K562 (cell line): ENCODE data around the gene FARSA. TPM values are rescaled to one million over a fixed set of nuclear protein-coding genes. Genes with fewer than 3 reads are reported as not detected.

Source experiments
- ETS2 ChIP-seq: IDR thresholded peaks from 2 replicates; pipeline ENCODE4 v1.6.1; 2016; ENCODE audit warnings: borderline replicate concordance, missing genetic modification characterization, mild to moderate bottlenecking, moderate library complexity, missing compliant biosample characterization; ENCODE audit not compliant: poor library complexity, severe bottlenecking
- ETV1 ChIP-seq: fragments of 450-650 bp; conservative IDR thresholded peaks from 2 replicates; pipeline ENCODE4 v1.6.1; 2016; ENCODE audit warnings: missing genetic modification characterization, control low read depth, low read depth, missing compliant biosample characterization
- EWSR1 ChIP-seq: fragments of 450-650 bp; IDR thresholded peaks from 2 replicates; pipeline ENCODE4 v1.6.1; 2018; ENCODE audit warnings: borderline replicate concordance, mild to moderate bottlenecking, low read depth, moderate library complexity; ENCODE audit not compliant: partially characterized antibody
- FIP1L1 ChIP-seq: fragments of 200-400 bp; formaldehyde crosslinking; IDR thresholded peaks from 2 replicates; pipeline ENCODE4 v1.6.1; 2018; ENCODE audit warnings: mild to moderate bottlenecking, low read depth, low read length; ENCODE audit not compliant: poor library complexity, severe bottlenecking
- FOXM1 ChIP-seq, 2 experiments: fragments of 450-650 bp in 1 of 2; sonication (generic) in 1 of 2; formaldehyde crosslinking in 1 of 2; IDR thresholded peaks; 2 replicates each; pipeline versions ENCODE4 v1.6.1 to v1.9.0; 2017 to 2022; ENCODE audit warnings: low read depth in 2 of 2, mild to moderate bottlenecking in 2 of 2, missing genetic modification reagents in 1 of 2, moderate library complexity in 1 of 2
- GTF2F1 ChIP-seq: IDR thresholded peaks from 2 replicates; pipeline ENCODE4 v1.6.1; 2011; ENCODE audit warnings: low read depth, low read length, improper control_type of control experiment
- HNRNPH1 ChIP-seq: fragments of 200-400 bp; formaldehyde crosslinking; optimal IDR thresholded peaks from 2 replicates; pipeline ENCODE3; 2017; ENCODE audit warnings: low read depth, mild to moderate bottlenecking, low read length, moderate library complexity
- LCOR ChIP-seq: sonication (generic); formaldehyde crosslinking; IDR thresholded peaks from 2 replicates; pipeline ENCODE4 v1.8.0; 2022; ENCODE audit warnings: mild to moderate bottlenecking, missing genetic modification reagents
- MBD2 ChIP-seq: sonication (generic); IDR thresholded peaks from 2 replicates; pipeline ENCODE4 v1.6.1; 2016; ENCODE audit warnings: low read depth, borderline replicate concordance
- NCOA6 ChIP-seq: fragments of 450-650 bp; IDR thresholded peaks from 2 replicates; pipeline ENCODE4 v1.6.1; 2017; ENCODE audit warnings: mild to moderate bottlenecking
- NELFE ChIP-seq: IDR thresholded peaks from 2 replicates; pipeline ENCODE4 v1.6.1; 2011; ENCODE audit warnings: mild to moderate bottlenecking; ENCODE audit not compliant: insufficient read depth, insufficient read length
- PHF8 ChIP-seq: fragments of 200-600 bp; sonication (generic); IDR thresholded peaks from 2 replicates; pipeline ENCODE4 v1.6.1; 2012; ENCODE audit warnings: mixed run types, mild to moderate bottlenecking, inconsistent platforms, low read length, moderate library complexity, borderline replicate concordance
- SIRT6 ChIP-seq: IDR thresholded peaks from one replicate; pipeline ENCODE4 v1.6.1; 2012; ENCODE audit warnings: low read depth, mild to moderate bottlenecking, control low read depth, inconsistent platforms, low read length, moderate library complexity
- SMARCA4 ChIP-seq: fragments of 450-650 bp; IDR thresholded peaks from 2 replicates; pipeline ENCODE4 v1.6.1; 2016
- TAF9B ChIP-seq: fragments of 450-650 bp; IDR thresholded peaks from 2 replicates; pipeline ENCODE4 v1.6.1; 2018; ENCODE audit warnings: mild to moderate bottlenecking; ENCODE audit not compliant: partially characterized antibody
- ZC3H11A ChIP-seq: IDR thresholded peaks from 2 replicates; pipeline ENCODE4 v1.6.1; 2012; ENCODE audit warnings: low read depth, low read length, improper control_type of control experiment
- ZFP1 ChIP-seq: fragments of 450-650 bp; formaldehyde crosslinking; IDR thresholded peaks from 2 replicates; pipeline ENCODE4 v1.4.0; 2020; ENCODE audit warnings: mild to moderate bottlenecking, mixed read lengths
- ZNF124 ChIP-seq: sonication (generic); formaldehyde crosslinking; IDR thresholded peaks from 2 replicates; pipeline ENCODE4 v1.8.1; 2022; ENCODE audit warnings: missing genetic modification reagents
- ZNF224 ChIP-seq: sonication (generic); formaldehyde crosslinking; IDR thresholded peaks from 2 replicates; pipeline ENCODE4 v1.8.0; 2022; ENCODE audit warnings: mild to moderate bottlenecking, missing genetic modification reagents
- ZNF707 ChIP-seq: fragments of 250-450 bp; sonication (Bioruptor Pico); conservative IDR thresholded peaks from 2 replicates; pipeline ENCODE4 v1.8.0; 2022; ENCODE audit warnings: inconsistent platforms, mild to moderate bottlenecking, moderate library complexity
- polyA plus RNA-seq, 8 experiments: library from polyadenylated mRNA; depleted of rRNA in 4 of 8; stranded (reverse) in 5 of 8; unstranded in 3 of 8; fragments of >200 nt; fragmentation: Nextera tagmentation in 2 of 8; fragmentation: Illumina TruSeq in 1 of 8; extraction: Ambion mirVana in 2 of 8; extraction: Trizol in 1 of 8; gene quantifications; 2 replicates each; pipeline versions ENCODE4 v1.2.1 to v1.2.3, GENCODE V29; 2011 to 2014; ENCODE audit warnings: inconsistent platforms in 1 of 8, missing spikeins in 1 of 8
- total RNA-seq, 7 experiments: library from RNA; depleted of rRNA in 6 of 7; stranded (reverse); fragments of >200 nt in 6 of 7; fragmentation: Illumina TruSeq in 2 of 7; extraction: Trizol in 2 of 7; gene quantifications; 2 replicates each; pipeline versions ENCODE4 v1.2.1 to v1.2.3, GENCODE V29; 2011 to 2021; ENCODE audit warnings: low replicate concordance in 1 of 7
- TF ChIP-seq, protein P1 (sequence below): fragments of 450-650 bp; IDR thresholded peaks from 2 replicates; pipeline ENCODE4 v1.6.1; 2016; ENCODE audit warnings: low read depth

FARSA gene
- total and polyA plus RNA-seq, 9 of the 15 experiments (the other 6 are each of a cell fraction or from before 2014, with no cell fraction given), result 25.2 to 237 (median 89.6) TPM

DNA sequence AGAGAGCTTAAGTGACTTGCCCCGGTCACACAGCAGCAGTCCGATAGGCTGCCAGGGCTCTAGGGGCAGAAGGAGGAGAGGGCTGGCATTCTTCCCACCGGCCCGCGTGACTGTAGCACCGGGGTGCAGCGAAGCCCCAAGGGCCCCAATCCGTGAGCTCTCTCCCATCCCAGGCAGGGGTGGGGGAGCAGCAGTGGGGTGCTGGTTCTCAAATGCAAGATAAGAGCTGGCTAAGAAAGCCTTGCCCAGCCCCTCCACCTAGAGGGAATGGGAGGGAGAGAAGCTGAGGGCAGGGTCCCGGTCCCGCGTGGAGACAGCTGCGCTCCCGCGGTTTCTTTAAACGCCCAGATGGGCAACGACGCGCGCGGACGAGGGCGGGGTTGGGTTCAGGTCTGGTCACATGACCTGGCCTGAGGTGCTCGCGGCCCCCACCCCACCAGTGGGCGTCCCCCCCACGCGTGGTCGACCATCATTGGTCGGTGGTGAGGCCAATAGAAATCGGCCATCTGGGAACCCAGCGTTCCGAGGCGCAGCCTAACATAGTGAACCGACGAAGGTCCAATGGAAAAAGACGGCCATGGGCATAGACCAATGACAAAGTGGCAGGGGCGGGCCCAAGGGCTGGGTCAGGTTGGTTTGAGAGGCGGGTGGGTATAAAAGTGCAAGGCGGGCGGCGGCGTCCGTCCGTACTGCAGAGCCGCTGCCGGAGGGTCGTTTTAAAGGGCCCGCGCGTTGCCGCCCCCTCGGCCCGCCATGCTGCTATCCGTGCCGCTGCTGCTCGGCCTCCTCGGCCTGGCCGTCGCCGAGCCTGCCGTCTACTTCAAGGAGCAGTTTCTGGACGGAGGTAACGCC lies 4.6 kb upstream of the FARSA start, which contains the start of gene CALR (continued):
- TF ChIP-seq, protein P1, sequence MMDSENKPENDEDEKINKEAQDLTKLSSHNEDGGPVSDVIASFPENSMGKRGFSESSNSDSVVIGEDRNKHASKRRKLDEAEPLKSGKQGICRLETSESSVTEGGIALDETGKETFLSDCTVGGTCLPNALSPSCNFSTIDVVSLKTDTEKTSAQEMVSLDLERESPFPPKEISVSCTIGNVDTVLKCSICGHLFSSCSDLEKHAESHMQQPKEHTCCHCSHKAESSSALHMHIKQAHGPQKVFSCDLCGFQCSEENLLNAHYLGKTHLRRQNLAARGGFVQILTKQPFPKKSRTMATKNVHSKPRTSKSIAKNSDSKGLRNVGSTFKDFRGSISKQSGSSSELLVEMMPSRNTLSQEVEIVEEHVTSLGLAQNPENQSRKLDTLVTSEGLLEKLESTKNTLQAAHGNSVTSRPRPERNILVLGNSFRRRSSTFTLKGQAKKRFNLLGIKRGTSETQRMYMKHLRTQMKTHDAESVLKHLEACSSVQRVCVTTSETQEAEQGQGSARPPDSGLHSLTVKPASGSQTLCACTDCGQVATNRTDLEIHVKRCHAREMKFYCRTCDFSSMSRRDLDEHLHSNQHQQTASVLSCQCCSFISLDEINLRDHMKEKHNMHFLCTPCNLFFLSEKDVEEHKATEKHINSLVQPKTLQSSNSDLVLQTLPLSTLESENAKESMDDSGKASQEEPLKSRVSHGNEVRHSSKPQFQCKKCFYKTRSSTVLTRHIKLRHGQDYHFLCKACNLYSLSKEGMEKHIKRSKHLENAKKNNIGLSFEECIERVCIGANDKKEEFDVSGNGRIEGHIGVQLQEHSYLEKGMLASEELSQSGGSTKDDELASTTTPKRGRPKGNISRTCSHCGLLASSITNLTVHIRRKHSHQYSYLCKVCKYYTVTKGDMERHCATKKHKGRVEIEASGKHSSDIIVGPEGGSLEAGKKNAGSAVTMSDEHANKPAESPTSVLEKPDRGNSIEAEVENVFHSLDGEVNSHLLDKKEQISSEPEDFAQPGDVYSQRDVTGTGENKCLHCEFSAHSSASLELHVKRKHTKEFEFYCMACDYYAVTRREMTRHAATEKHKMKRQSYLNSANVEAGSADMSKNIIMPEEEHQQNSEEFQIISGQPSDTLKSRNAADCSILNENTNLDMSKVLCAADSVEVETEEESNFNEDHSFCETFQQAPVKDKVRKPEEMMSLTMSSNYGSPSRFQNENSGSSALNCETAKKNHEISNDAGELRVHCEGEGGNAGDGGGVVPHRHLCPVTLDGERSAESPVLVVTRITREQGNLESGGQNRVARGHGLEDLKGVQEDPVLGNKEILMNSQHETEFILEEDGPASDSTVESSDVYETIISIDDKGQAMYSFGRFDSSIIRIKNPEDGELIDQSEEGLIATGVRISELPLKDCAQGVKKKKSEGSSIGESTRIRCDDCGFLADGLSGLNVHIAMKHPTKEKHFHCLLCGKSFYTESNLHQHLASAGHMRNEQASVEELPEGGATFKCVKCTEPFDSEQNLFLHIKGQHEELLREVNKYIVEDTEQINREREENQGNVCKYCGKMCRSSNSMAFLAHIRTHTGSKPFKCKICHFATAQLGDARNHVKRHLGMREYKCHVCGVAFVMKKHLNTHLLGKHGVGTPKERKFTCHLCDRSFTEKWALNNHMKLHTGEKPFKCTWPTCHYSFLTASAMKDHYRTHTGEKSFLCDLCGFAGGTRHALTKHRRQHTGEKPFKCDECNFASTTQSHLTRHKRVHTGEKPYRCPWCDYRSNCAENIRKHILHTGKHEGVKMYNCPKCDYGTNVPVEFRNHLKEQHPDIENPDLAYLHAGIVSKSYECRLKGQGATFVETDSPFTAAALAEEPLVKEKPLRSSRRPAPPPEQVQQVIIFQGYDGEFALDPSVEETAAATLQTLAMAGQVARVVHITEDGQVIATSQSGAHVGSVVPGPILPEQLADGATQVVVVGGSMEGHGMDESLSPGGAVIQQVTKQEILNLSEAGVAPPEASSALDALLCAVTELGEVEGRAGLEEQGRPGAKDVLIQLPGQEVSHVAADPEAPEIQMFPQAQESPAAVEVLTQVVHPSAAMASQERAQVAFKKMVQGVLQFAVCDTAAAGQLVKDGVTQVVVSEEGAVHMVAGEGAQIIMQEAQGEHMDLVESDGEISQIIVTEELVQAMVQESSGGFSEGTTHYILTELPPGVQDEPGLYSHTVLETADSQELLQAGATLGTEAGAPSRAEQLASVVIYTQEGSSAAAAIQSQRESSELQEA, result no peak
- TF ChIP-seq PHF8 (peak; percentile 98), ETV1 (no peak), ZNF224 (CRISPR knock-in tag) (no peak), HNRNPH1 (no peak), FOXM1 (IDR thresholded peaks at IDR 0.05; ENCODE audit: low read depth) (no peak; the same call in 1 of the 2 replicates), FOXM1 (CRISPR knock-in tag; IDR thresholded peaks at IDR 0.05; ENCODE audit: low read depth) (0 out of 2 replicates have a peak, but pooled peaks have one; percentile 19), NELFE (peak; percentile 92), ETS2 (no peak), GTF2F1 (peak; percentile 92), NCOA6 (no peak), EWSR1 (no peak), SIRT6 (no peak), MBD2 (peak; percentile 99), FIP1L1 (peak; percentile 97), ZC3H11A (no peak), ZFP1 (no peak), SMARCA4 (peak; percentile 39; the same call in 1 of the 2 replicates), ZNF707 (no peak), ZNF124 (CRISPR knock-in tag) (no peak), LCOR (CRISPR knock-in tag) (peak; percentile 54; the same call in 1 of the 2 replicates), TAF9B (peak; percentile 88)
